Neural progenitor cell (in vitro differentiated cells): Measurements from ENCODE around the gene PCBD2.

ENCODE experiments used
- CTCF ChIP-seq: fragments of 200-600 bp; sonication (generic); IDR thresholded peaks from 2 replicates; pipeline ENCODE4 v1.5.1; 2017; ENCODE audit warnings: antibody characterized with exemption, mild to moderate bottlenecking
- EZH2 ChIP-seq: fragments of 200-600 bp; sonication (generic); IDR thresholded peaks from 2 replicates; pipeline ENCODE4 v1.6.1; 2017; ENCODE audit warnings: antibody characterized with exemption, mild to moderate bottlenecking, moderate library complexity

- no peak for TF ChIP-seq CTCF
- no peak for TF ChIP-seq EZH2
Observed at GRCh38 chr5:134918861-134919260, 13.9 kb downstream of the PCBD2 start.
